ENCODE results near the gene TXNRD3.

TXNRD3 gene

DNA sequence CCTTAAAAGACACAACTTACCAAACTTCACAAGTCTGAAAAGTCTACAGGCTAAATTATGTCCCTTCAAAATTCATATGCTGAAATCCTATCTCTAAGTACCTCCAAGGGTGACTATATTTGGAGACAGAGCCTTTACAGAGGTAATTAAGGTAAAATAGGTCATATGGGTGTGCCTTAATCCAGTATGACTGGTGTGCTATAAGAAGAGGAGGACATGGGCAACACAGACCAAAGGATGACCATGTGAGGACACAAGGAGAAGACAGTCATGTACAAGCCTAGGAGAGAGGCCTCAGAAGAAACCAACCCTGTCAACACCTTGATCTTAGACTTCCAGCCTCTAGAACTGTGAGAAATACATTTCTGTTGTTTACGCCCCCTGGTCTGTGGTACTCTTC is 32.2 kb downstream of the TXNRD3 start:
- no peaks in the 10 kb centered on the region for H3K4me1 ChIP-seq (ENCODE audit: low read length)
- no peaks in the 10 kb centered on the region for H4K20me1 ChIP-seq (ENCODE audit: insufficient read depth, low read length)
- no peak overlapping the region for H3K9ac ChIP-seq (ENCODE audit: low read length)
- no peaks in the 10 kb centered on the region for H3K36me3 ChIP-seq (replicated peaks; ENCODE audit: low read depth, low read length)
- peaks cover 3% of the 10 kb centered on the region; the same call in 1 of the 2 replicates for H3K27me3 ChIP-seq (ENCODE audit: low read depth, low read length)
- TF ChIP-seq EZH2phosphoT487 (IDR thresholded peaks at IDR 0.05; ENCODE audit: low read depth) = no peak
- TF ChIP-seq, protein P1, sequence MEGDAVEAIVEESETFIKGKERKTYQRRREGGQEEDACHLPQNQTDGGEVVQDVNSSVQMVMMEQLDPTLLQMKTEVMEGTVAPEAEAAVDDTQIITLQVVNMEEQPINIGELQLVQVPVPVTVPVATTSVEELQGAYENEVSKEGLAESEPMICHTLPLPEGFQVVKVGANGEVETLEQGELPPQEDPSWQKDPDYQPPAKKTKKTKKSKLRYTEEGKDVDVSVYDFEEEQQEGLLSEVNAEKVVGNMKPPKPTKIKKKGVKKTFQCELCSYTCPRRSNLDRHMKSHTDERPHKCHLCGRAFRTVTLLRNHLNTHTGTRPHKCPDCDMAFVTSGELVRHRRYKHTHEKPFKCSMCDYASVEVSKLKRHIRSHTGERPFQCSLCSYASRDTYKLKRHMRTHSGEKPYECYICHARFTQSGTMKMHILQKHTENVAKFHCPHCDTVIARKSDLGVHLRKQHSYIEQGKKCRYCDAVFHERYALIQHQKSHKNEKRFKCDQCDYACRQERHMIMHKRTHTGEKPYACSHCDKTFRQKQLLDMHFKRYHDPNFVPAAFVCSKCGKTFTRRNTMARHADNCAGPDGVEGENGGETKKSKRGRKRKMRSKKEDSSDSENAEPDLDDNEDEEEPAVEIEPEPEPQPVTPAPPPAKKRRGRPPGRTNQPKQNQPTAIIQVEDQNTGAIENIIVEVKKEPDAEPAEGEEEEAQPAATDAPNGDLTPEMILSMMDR (IDR thresholded peaks at IDR 0.05; ENCODE audit: low read depth, low read length) = no peak
- no peak overlapping the region for H3K4me3 ChIP-seq (ENCODE audit: low read length)
- H3K9me3 ChIP-seq (ENCODE audit: insufficient read depth, low read length) = no peaks in the 10 kb centered on the region
- no peak overlapping the region for H3K4me2 ChIP-seq (ENCODE audit: low read length)
- H3K79me2 ChIP-seq (ENCODE audit: low read length) = no peaks in the 10 kb centered on the region
- no peak overlapping the region for H3K27ac ChIP-seq (ENCODE audit: low read length)
- H2AFZ ChIP-seq (ENCODE audit: low read depth, low read length) = no peak overlapping the region

DNA sequence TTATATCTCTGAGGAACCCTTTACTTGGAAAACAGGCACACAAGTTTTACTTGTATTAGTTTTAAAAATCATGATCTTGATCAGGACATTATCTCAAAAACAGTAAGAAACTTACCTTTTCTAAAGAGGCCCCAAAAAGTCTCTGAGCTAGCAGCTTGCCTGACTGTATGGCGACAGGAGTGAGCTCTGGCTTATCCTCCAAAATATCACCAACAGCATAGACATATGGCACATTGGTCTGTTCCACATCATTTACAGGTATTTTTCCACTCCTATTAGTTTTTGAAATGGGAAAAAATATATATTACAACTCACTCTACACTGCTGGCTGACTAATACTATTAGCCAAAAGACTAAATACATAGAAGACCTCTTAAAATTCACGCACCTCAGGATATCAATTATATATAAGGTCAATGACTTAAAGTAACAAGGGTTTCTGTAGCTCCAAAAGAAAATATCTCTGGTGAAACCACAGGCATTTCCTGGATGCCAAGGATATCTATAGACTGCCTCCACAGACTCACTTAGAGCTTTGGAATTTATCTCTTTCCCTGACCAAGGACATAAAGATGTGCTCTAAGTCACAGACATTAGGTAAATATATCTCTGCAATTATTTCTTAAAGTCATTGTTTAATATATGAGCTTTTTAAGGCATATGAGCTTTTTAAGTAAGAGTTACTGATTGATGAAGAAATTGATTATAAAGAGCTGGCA is 33.1 kb downstream of the TXNRD3 start:
- H3K27me3 ChIP-seq (ENCODE audit: low read depth, low read length) = peaks cover 3% of the 10 kb centered on the region; the same call in 1 of the 2 replicates
- no peak overlapping the region for H2AFZ ChIP-seq (ENCODE audit: low read depth, low read length)
- no peaks in the 10 kb centered on the region for H3K9me3 ChIP-seq (ENCODE audit: insufficient read depth, low read length)
- no peak overlapping the region for H3K27ac ChIP-seq (ENCODE audit: low read length)
- no peak overlapping the region for H3K4me3 ChIP-seq (ENCODE audit: low read length)
- H3K4me2 ChIP-seq (ENCODE audit: low read length) = no peak overlapping the region
- no peaks in the 10 kb centered on the region for H4K20me1 ChIP-seq (ENCODE audit: insufficient read depth, low read length)
- H3K36me3 ChIP-seq (replicated peaks; ENCODE audit: low read depth, low read length) = no peaks in the 10 kb centered on the region
- TF ChIP-seq, protein P1 (IDR thresholded peaks at IDR 0.05; ENCODE audit: low read depth, low read length) = no peak
- no peak for TF ChIP-seq EZH2phosphoT487 (IDR thresholded peaks at IDR 0.05; ENCODE audit: low read depth)
- H3K4me1 ChIP-seq (ENCODE audit: low read length) = no peaks in the 10 kb centered on the region
- H3K79me2 ChIP-seq (ENCODE audit: low read length) = no peaks in the 10 kb centered on the region
- H3K9ac ChIP-seq (ENCODE audit: low read length) = no peak overlapping the region

DNA sequence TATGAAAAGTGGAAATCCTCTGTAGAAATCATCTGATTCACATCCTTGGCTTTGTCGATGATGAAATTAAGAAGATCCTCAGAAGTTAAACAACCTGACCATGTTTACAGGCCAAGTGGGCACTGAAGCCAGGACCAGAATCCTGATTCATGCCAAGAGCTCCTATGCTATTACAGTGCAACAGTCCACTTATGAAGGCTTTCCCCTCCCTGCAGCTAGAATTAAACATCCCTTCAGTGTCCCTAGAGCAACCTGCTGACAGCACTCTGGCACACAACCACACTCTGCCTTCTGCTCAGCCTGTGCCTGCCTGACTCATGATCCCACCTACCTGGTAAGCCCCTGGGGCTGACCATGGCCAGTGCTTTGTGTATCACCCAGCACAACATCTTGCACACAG is 33.8 kb downstream of the TXNRD3 start:
- Histone ChIP-seq H3K79me2 (ENCODE audit: low read length) (no peaks in the 10 kb centered on the region), H2AFZ (ENCODE audit: low read depth, low read length) (no peak overlapping the region), H3K27me3 (ENCODE audit: low read depth, low read length) (peaks cover 3% of the 10 kb centered on the region; the same call in 1 of the 2 replicates), H3K4me2 (ENCODE audit: low read length) (no peak overlapping the region), H3K27ac (ENCODE audit: low read length) (no peak overlapping the region), H3K4me3 (ENCODE audit: low read length) (no peak overlapping the region), H3K36me3 (replicated peaks; ENCODE audit: low read depth, low read length) (no peaks in the 10 kb centered on the region), H3K9me3 (ENCODE audit: insufficient read depth, low read length) (no peaks in the 10 kb centered on the region), H3K9ac (ENCODE audit: low read length) (no peak overlapping the region), H3K4me1 (ENCODE audit: low read length) (no peaks in the 10 kb centered on the region), H4K20me1 (ENCODE audit: insufficient read depth, low read length) (no peaks in the 10 kb centered on the region)
- TF ChIP-seq, protein P1 (IDR thresholded peaks at IDR 0.05; ENCODE audit: low read depth, low read length) = no peak
- no peak for TF ChIP-seq EZH2phosphoT487 (IDR thresholded peaks at IDR 0.05; ENCODE audit: low read depth)

DNA sequence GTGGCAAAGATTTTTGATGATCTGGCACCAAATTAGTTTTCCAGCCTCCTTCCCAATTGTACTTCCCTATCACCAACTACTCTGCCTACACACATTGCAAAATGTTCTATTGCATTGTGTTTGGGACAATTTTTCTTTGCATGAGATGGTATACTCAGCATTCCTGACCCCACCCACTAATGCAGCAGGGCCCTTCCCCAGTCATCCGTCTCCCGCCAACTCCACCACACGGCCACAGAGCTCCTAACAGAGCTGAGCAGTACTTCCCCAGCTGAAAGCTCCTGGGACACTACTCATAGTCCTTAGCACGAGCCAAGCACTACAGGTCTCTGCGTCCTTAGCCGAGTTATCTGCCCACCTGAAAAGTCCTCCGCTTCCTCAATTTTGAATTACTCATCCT is 34.2 kb downstream of the TXNRD3 start:
- Histone ChIP-seq H2AFZ (ENCODE audit: low read depth, low read length) (no peak overlapping the region), H3K4me1 (ENCODE audit: low read length) (no peaks in the 10 kb centered on the region), H3K4me3 (ENCODE audit: low read length) (no peak overlapping the region), H3K9ac (ENCODE audit: low read length) (no peak overlapping the region), H3K79me2 (ENCODE audit: low read length) (no peaks in the 10 kb centered on the region), H3K9me3 (ENCODE audit: insufficient read depth, low read length) (no peaks in the 10 kb centered on the region), H3K27me3 (ENCODE audit: low read depth, low read length) (peaks cover 3% of the 10 kb centered on the region; the same call in 1 of the 2 replicates), H3K36me3 (replicated peaks; ENCODE audit: low read depth, low read length) (no peaks in the 10 kb centered on the region), H4K20me1 (ENCODE audit: insufficient read depth, low read length) (no peaks in the 10 kb centered on the region), H3K27ac (ENCODE audit: low read length) (no peak overlapping the region), H3K4me2 (ENCODE audit: low read length) (no peak overlapping the region)
- TF ChIP-seq, protein P1 (IDR thresholded peaks at IDR 0.05; ENCODE audit: low read depth, low read length) = no peak
- TF ChIP-seq EZH2phosphoT487 (IDR thresholded peaks at IDR 0.05; ENCODE audit: low read depth) = no peak
